ENCODE data around the gene MTURN.

GRCh38 chr7:30187513-30187912, 52.7 kb downstream of the MTURN start:
- TF ChIP-seq CHD1 (IDR thresholded peaks at IDR 0.05; ENCODE audit: low read length) (no peak), HNRNPUL1 (IDR thresholded peaks at IDR 0.05; ENCODE audit: low read length) (no peak)
